ENCODE results near the gene GLA.

The GLA gene

GRCh38 chrX:101349193-101349562 lies 58.5 kb downstream of the GLA start:
- DNase-seq (ENCODE audit: low read depth): no peak

DNA sequence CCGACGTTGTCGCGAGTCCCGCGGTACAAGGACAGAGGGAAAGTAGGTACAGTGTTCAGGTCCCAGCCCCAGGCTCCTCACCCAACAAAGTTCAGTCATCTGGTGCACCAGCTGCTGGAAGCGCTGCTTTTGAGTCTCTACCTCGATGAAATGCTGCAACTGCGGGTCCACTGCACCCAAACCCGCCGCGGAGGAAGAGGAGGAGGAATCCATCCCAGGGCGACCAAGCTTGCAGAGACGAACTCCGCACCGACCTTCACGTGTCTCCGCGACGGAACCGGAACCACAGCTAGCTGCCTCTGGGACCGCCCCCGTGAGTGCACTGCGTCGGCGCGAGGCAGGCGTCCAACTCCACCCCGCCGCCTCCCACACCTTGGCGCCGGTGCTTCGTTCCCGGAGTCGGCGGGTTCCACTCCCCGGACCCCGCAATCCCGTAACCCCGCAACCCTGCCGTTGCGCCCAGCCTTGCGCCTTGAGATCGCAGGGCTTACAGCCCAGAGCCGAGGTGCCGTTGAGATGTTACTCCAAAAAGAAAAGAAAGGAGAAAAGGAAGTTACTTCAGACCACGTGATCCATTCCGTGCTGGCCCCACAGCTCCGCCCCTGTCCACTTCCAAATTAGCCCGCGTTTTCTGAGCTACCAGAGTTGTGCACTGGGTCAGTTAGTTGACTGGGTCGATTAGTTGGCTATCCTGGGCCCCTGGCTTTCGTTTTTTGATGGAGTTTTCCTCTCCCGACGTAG lies 59.1 kb downstream of the GLA start, which contains the start of gene TIMM8A:
TSS of gene TIMM8A (minus strand) at position 291 of the 741 bp plus-strand sequence. CDS start at position 213, 78 bp downstream.
- DNase-seq (ENCODE audit: low read depth): peak; percentile 64

DNA sequence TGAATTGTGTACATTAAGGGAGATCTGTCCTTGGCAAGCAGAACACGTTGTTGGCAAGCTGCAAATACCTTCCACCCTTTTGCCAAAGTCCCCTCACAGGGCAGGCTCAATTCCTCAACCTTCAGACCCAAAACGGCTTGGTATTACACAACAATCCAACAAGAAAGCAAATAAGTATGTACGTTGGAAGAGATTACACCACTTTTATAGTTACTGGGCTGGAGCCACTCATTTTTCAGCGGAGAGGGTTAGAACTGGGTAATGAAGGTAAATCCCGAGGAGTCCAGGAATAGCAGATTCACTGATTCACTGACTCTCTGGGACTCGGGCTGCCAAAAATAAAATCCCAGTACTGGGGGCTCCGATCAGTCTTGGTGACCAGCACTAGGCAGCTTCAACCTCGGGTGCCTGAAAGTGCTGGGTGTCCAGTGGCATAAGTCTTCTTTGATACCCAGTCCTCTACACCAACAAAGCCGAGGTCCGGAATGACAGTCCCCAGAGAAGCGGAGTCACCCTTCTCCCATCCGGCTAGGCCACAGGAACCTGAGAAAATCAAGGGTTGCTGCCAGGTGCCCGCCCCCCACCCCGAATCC lies 59.8 kb downstream of the GLA start:
- no peak for DNase-seq (ENCODE audit: low read depth)
